Daoy (cell line): Measurements from ENCODE around the gene ATAD3C. TPM values are rescaled to one million over a fixed set of nuclear protein-coding genes. Genes with fewer than 3 reads are reported as not detected.
A peak's percentile ranks its signal among the peaks of the same experiment; 100 is the strongest.
"Not testable (repeated sequence)": the region's sequence is repeated elsewhere in the genome, so short reads cannot be mapped to it uniquely, and the experiment has no call there.

Source experiments
- DNase-seq: peaks from one replicate; pipeline ENCODE4 v3.0.0-alpha.2; 2015; ENCODE audit warnings: low read depth
- total RNA-seq: library from RNA; depleted of rRNA; stranded (reverse); fragments of >200 nt; shearing (Covaris generic); gene quantifications from 2 replicates; pipeline ENCODE4 v1.2.3, GENCODE V29; 2014

ATAD3C gene
- total RNA-seq, 1 experiment from 2014 or later = 0.29 TPM

GRCh38 chr1:1442069-1442770 lies 7.3 kb upstream of the ATAD3C start:
- no peak for DNase-seq

DNA sequence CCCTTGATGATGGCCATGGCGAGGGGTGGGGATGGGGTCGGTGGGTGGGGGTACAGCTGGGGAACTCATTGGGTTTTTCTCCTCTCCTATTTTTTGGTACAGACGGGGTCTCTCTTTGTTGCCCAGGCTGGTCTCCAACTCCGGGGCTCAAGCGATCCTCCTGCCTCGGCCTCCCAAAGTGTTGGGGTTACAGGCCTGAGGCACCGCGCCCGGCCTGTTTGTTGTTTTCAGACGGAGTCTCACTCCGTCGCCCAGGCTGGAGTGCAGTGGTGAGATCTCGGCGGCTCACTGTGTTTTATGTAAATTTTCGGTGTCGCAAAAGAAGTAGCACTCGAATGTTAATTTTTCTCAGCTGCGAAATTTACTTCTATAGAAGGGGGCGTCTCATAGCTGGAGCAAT lies 2.9 kb upstream of the ATAD3C start:
- not testable (repeated sequence) for DNase-seq

- not testable (repeated sequence) for DNase-seq
These were observed 1.1 kb downstream of the ATAD3C start for GRCh38 chr1:1450616-1451015.

DNA sequence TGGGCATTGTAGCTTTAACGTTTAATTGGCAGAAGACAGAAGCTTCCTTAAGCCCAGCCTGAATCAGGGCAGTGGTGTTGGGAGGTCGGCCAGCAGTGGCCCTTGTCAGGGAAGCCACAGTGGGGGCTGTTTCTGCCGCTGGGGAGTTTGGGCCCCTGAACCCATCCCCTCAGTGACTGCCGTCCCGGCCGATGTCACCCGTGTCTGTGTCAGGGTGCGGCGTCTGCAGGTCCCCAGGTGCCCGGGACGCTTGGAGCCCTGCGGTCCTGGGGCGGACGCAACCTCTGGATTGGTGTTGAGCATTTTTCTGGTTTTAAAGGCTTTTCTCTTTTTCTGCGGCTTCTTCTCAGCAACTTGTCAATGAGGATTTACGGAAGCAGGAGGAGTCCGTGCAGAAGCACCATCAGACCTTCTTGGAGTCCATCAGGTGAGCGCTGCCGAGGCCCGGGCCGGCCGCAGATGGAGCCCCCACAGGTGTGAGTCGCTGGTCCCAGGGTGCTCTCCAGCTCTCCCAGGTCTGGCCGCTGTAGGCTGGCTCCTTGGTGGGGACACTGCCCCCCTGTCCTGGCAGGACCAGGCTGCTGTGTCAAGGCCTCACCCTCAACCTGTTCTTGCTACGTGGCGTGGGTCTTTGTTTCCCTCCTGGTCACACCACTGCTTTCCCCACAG lies 2.3 kb downstream of the ATAD3C start:
- DNase-seq = no peak

DNA sequence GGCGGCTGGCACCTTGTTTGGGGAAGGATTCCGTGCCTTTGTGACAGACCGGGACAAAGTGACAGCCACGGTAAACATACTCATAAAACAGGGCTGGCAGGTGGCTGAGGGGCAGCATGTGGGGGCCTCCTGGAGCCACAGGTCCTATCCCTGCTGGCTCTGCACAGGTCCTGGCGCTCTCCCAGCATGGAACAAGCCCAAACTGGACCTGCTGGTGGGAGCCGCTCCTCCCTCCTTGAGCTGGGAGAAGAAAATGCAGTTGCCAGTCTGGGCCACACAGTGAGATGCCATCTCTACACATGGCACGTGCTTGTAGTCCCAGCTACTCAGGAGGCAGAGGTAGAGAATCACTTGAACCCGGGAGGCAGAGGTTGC lies 2.9 kb downstream of the ATAD3C start:
- DNase-seq = not testable (repeated sequence)

GRCh38 chr1:1452882-1453281 lies 3.4 kb downstream of the ATAD3C start:
- DNase-seq = no peak

- DNase-seq = not testable (repeated sequence)
These were observed 5.0 kb downstream of the ATAD3C start for GRCh38 chr1:1454286-1455056.

GRCh38 chr1:1455366-1455884 lies 5.9 kb downstream of the ATAD3C start:
- DNase-seq = no peak

GRCh38 chr1:1455934-1456333 lies 6.4 kb downstream of the ATAD3C start:
- not testable (repeated sequence) for DNase-seq

- DNase-seq = not testable (repeated sequence)
These were observed 7.3 kb downstream of the ATAD3C start for GRCh38 chr1:1456683-1457255.

GRCh38 chr1:1459156-1459555 lies 9.7 kb downstream of the ATAD3C start:
- not testable (repeated sequence) for DNase-seq

- DNase-seq = not testable (repeated sequence)
These were observed 10.2 kb downstream of the ATAD3C start for GRCh38 chr1:1459711-1460110.

DNA sequence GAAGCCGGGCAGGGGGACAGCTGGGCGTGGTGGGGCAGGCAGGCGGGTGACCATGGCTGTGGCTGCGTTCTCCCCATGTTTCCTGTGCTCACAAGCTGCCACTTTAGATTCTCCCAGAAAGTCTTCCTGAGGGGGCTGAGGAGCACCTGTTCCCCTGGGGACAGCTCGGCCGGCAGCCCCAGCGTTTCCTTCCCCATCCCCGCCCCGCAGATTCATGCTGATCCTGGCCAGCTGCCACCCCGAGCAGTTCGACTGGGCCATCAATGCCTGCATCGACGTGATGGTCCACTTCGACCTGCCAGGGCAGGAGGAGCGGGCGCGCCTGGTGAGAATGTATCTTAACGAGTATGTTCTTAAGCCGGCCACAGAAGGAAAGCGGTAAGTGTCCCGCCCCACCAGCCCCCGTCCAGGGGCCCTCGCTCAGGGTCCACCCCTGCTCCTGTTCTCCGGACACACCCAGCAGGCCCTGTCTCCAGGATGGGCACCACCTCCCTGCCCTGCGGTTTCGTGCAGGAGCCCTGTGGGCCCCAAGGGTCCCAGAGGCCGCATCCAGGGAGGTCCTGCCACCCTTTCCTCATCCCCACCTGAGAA lies 11.1 kb downstream of the ATAD3C start:
- no peak for DNase-seq

GRCh38 chr1:1461721-1462317 lies 12.3 kb downstream of the ATAD3C start:
- no peak for DNase-seq

DNA sequence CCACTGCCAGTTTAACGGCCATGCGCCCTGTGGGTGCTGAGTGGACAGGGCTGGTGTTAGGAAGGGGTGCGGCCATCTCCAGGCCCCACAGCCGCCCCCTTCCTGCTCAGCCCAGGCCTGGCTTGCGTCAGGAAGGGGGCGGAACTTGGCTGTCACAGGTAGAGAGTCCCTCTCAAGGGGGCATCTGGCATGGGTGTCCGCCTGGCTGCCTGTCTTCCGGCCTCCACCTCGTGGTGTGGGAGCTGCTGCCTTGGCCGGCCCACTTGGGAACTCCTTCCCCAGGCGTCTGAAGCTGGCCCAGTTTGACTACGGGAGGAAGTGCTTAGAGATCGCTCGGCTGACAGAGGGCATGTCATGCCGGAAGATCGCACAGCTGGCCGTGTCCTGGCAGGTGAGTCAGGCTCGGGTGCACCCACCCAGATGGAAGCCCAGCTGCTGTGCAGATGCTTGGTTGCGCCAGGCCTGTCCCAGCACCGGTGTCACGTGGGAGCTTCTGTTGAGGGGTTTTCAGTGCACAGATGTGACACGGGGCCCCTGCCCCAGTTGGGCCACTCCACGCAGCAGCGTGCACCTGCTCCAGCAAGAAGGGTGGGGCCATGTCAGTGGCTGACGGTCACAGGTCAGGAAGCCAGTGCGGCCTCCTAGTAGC lies 13.0 kb downstream of the ATAD3C start:
- peak; percentile 79 for DNase-seq

DNA sequence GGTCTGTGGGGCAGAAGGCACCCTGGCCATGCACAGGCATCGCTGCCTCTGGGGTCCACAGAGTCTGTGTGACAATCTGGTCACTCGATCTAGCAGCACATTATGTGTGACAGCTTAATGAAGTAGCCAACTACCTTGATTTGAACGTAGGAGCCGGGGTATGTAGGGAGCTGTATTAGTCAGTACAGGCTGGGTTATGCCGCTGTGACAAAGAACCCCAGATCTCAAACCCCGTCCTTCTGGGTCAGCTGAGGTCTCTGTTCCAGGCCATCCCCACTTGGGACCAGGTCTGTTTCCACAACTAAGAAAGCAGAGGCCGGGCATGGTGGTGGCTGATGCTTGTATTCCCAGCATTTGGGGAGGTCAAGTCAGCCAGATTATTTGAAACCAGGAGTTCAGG lies 13.8 kb downstream of the ATAD3C start:
- DNase-seq = no peak

GRCh38 chr1:1468196-1468985 lies 18.9 kb downstream of the ATAD3C start:
- not testable (repeated sequence) for DNase-seq

DNA sequence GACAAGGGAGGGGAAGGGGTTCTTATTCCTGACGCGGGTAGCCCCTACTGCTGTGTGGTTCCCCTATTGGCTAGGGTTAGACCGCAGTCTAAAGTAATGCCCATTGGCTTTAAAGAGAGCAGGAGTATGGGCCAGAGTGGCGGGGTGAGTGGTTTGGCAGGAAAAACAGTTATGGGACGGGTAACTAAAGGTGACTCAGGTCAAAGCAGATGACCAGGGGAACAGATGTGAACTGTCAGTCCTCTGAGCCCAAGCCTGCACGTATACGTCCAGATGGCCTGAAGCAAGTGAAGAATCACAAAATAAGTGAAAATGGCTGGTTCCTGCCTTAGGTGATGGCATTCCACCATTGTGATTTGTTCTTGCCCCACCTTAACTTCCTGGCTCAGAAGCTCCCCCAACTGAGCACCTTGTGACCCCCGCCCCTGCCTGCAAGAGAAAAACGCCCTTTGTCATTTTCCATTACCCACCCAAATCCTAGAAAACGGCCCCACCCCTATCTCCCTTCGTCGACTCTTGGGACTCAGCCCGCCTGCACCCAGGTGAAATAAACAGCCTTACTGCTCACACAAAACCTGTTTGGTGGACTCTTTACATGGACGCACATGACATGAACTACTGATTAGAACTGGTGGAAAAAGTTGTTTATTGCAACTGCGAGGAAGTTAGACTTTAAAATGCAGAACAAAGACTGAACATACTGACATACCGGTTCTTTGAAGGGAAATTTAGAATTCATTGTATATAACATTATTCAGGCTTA lies 21.3 kb downstream of the ATAD3C start:
- no peak for DNase-seq

DNA sequence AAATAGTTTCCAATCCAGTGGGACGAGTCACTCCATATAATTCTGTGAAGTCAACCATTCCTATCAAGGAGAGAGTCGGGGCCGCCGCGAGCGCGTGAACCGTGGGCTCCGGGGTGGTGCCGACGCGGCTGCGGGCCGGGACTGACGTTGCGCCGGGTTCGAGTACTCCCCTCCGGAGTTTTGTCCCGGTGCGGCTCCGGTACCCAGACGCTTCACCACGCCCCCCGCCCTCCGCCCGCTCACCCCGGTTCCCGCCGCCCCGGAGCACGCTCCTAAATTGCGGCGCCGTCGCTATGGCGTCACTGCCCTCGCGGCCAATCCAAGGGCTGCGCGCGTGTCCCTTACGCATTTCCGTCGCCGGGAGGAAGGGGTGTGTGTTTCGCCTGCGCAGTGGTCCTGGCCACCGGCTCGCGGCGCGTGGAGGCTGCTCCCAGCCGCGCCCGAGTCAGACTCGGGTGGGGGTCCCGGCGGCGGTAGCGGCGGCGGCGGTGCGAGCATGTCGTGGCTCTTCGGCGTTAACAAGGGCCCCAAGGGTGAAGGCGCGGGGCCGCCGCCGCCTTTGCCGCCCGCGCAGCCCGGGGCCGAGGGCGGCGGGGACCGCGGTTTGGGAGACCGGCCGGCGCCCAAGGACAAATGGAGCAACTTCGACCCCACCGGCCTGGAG lies 22.0 kb downstream of the ATAD3C start, which contains the start of gene ATAD3B:
Gene ATAD3B, plus strand, starts transcription at position 377 of the 664 bp plus-strand sequence. Its CDS starts 120 bp downstream, at position 497.
- peak; percentile 98 for DNase-seq
